ENCODE results near the gene TAS2R14.

- TF ChIP-seq JAZF1 (CRISPR knock-in tag; IDR thresholded peaks at IDR 0.05) (no peak), CTCF (IDR thresholded peaks at IDR 0.05) (no peak), MLX (CRISPR knock-in tag; IDR thresholded peaks at IDR 0.05) (no peak), MAX (CRISPR knock-in tag; IDR thresholded peaks at IDR 0.05) (no peak), PRDM15 (CRISPR knock-in tag; IDR thresholded peaks at IDR 0.05) (no peak), SP1 (CRISPR knock-in tag; conservative IDR thresholded peaks at IDR 0.05) (no peak), NR3C1 (CRISPR knock-in tag; conservative IDR thresholded peaks at IDR 0.05; ENCODE audit: low read depth) (no peak)
These were observed 35.9 kb upstream of the TAS2R14 start for GRCh38 chr12:10974965-10975364.

All from WTC11 (cell line).